Right atrium auricular region (tissue), 2 donors: ENCODE data around the gene CRNKL1. TPM values are rescaled to one million over a fixed set of nuclear protein-coding genes. Genes with fewer than 3 reads are reported as not detected.

ENCODE experiments used
- DNase-seq: peaks from one replicate; pipeline ENCODE4 v3.0.0-alpha.2; 2019; ENCODE audit warnings: low spot score
- H3K27ac ChIP-seq, 2 donors: fragments of 200-600 bp; sonication (generic); 1 replicate in 1 of 2; 2 replicates in 1 of 2; pipeline ENCODE4 v1.5.1; 2016 to 2019
- H3K27me3 ChIP-seq, 2 donors: fragments of 200-600 bp; sonication (generic); one replicate each; pipeline versions ENCODE4 v1.5.1 to v1.6.0; 2017 to 2019
- H3K36me3 ChIP-seq: fragments of 200-600 bp; sonication (generic); one replicate; pipeline ENCODE4 v1.5.1; 2016
- H3K4me1 ChIP-seq, 2 donors: fragments of 200-600 bp; sonication (generic); one replicate each; pipeline versions ENCODE4 v1.5.1 to v1.6.0; 2017 to 2019
- H3K4me3 ChIP-seq, 2 donors: fragments of 200-600 bp; sonication (generic); 1 replicate in 1 of 2; 2 replicates in 1 of 2; pipeline ENCODE4 v1.5.1; 2017 to 2019; ENCODE audit warnings: mild to moderate bottlenecking in 1 of 2, moderate library complexity in 1 of 2
- H3K9me3 ChIP-seq, 2 donors: fragments of 200-600 bp; sonication (generic); one replicate each; pipeline ENCODE4 v1.5.1; 2019
- total RNA-seq, 2 donors: library from RNA; depleted of rRNA; stranded (reverse); fragments of >200 nt; gene quantifications; one replicate each; pipeline ENCODE4 v1.1.0, GENCODE V29; 2016
- TF ChIP-seq, protein P1 (sequence below), 2 donors: fragments of 200-600 bp; sonication (generic); IDR thresholded peaks; one replicate each; pipeline ENCODE4 v1.5.1; 2019; ENCODE audit warnings: antibody characterized with exemption in 2 of 2

CRNKL1 gene
- total RNA-seq, 2 donors from 2014 or later, result 12.5 to 14.9 TPM

DNA sequence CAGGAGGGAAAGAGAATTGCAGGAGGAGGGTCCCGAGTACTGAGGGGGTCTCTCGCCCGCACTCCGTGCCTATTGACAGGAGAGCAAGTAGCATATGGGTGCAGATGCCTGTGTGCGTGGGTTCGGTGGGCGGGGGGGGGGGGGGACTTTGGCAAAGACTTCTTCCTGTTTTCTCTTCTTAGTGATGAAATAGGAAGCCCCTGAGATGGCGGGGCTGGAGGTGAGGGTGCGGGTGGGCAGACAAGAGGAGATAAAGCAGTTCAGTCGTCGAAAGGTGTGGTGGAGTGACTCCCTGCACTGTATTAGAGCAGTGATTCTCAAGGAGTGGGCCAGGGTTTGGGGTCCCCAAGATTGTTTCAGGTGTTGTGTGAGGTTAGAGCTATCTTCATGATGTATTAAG, 31.4 kb downstream of the CRNKL1 start:
- no peaks in the 10 kb centered on the region for H3K27me3 ChIP-seq
- H3K4me1 ChIP-seq, result peaks cover 0 to 29% of the 10 kb centered on the region in 2 donors
- DNase-seq, result no peak
- no peaks in the 10 kb centered on the region for H3K9me3 ChIP-seq
- H3K36me3 ChIP-seq, result no peaks in the 10 kb centered on the region
- H3K4me3 ChIP-seq, result no peak overlapping the region
- no peak overlapping the region for H3K27ac ChIP-seq
- TF ChIP-seq, protein P1, sequence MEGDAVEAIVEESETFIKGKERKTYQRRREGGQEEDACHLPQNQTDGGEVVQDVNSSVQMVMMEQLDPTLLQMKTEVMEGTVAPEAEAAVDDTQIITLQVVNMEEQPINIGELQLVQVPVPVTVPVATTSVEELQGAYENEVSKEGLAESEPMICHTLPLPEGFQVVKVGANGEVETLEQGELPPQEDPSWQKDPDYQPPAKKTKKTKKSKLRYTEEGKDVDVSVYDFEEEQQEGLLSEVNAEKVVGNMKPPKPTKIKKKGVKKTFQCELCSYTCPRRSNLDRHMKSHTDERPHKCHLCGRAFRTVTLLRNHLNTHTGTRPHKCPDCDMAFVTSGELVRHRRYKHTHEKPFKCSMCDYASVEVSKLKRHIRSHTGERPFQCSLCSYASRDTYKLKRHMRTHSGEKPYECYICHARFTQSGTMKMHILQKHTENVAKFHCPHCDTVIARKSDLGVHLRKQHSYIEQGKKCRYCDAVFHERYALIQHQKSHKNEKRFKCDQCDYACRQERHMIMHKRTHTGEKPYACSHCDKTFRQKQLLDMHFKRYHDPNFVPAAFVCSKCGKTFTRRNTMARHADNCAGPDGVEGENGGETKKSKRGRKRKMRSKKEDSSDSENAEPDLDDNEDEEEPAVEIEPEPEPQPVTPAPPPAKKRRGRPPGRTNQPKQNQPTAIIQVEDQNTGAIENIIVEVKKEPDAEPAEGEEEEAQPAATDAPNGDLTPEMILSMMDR (IDR thresholded peaks at IDR 0.05), result no peak

DNA sequence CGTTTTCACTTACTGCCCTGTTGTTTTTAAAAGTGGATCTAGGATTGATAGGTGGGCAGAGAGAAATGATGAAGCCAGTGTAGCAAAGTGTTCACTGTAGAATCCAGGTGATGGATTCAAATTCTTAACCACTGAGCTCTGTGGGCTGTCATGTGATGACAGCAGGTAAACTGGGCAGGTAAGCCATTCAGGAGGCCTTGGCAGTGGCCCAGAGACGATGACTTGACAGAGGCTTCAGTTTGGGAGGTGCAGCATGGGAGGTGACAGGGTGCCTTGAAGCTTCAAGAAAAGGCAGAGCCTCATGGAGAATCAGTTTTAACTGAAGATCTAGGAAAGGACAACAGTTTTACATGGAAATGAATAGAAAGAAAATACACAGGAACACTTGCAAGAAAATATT, 33.1 kb downstream of the CRNKL1 start:
- TF ChIP-seq, protein P1 (IDR thresholded peaks at IDR 0.05), result no peak
- Histone ChIP-seq H3K27me3 (no peaks in the 10 kb centered on the region), H3K36me3 (no peaks in the 10 kb centered on the region), H3K4me1 (peaks cover 0 to 29% of the 10 kb centered on the region in 2 donors), H3K4me3 (no peak overlapping the region), H3K9me3 (no peaks in the 10 kb centered on the region), H3K27ac (no peak overlapping the region)
- DNase-seq, result no peak

DNA sequence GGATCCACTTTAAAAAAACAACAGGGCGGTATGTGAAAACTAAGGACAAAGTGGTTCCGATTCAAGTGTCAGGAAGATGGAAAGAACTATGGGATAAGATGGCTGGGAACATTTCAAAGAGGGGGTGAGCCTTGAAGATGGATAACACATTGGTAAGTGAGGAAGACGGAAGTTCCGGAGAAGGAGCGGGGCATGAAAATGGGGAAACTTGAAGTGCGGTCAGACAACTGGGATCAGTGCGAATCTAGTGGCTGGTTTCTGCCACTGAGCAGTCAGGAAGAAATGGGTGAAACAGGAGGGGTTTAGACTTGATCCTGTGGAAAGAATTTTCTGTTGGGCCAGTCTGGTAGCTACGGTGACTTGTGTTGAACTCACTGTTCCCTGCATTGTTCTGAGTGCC, 33.9 kb downstream of the CRNKL1 start:
- DNase-seq, result no peak
- Histone ChIP-seq H3K36me3 (no peaks in the 10 kb centered on the region), H3K27ac (no peak overlapping the region), H3K4me3 (peak overlapping the region; percentile 92 to 99), H3K4me1 (peaks cover 0 to 29% of the 10 kb centered on the region in 2 donors), H3K27me3 (no peaks in the 10 kb centered on the region), H3K9me3 (no peaks in the 10 kb centered on the region)
- TF ChIP-seq, protein P1 (IDR thresholded peaks at IDR 0.05), result no peak

DNA sequence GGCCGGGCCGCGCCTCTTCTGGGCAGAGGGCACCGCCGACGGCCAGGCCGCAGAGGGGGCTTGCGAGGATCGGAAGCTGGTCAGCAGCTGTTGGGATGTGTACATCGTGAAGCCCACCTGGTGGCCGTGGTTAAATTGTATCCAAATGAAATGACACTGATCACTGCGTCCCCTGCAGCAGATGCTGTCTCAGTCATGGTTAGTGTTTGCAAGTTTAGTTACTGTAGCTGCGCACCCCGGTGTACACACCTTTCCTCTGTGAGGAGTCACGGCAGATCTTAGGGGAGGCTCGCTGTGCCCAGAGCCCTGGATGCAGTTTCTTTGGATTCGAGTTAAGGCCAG, 34.5 kb downstream of the CRNKL1 start:
- Histone ChIP-seq H3K4me1 (peaks cover 0 to 29% of the 10 kb centered on the region in 2 donors), H3K27ac (peak overlapping the region; percentile 65 to 78), H3K27me3 (no peaks in the 10 kb centered on the region), H3K9me3 (no peaks in the 10 kb centered on the region), H3K36me3 (no peaks in the 10 kb centered on the region), H3K4me3 (peak overlapping the region; percentile 92 to 99)
- TF ChIP-seq, protein P1 (IDR thresholded peaks at IDR 0.05), result no peak
- no peak for DNase-seq

DNA sequence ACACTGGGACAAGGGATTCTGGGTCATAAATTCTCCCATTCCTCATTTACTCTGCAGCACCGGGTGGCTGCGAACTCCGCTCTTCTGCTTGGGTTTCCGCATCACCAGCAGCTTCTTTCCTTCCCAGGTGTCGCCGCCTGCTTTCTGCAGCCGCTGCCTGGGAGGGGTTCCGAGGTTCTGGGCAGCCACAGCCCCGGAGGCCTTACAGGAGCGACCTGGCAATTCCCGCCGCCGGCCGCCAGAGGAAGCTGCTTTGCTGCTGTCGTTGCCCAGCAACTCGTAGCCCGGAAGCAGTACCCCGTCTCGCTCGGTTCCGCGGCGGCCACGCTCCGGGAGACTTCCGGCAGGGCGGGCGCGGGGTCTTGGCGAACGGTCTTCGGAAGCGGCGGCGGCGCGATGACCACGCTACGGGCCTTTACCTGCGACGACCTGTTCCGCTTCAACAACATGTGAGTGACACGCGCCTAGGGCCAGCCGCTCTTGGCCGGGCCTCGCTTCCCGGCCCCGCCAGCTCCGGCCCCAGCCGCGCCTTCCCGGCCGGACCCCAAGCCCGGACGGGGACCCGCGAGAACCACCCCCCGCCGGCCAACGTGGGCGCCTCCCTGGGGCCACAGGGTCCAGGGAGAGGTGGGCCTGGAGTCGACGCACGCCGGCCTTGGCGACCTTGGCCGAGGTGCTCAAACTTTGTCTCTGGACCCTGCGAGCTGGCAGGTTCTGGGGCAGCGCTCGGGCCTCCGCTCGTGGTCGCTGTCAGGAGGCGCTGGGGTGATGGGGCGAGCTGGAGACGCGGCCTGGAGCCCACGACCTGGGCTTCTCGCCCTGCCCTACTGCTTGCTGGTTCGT, 35.0 kb downstream of the CRNKL1 start, which contains the start of gene NAA20:
NAA20 (plus strand) TSS at position 362 of the 843 bp plus-strand sequence; CDS start at position 397, 35 bp downstream.
- H3K27me3 ChIP-seq, result no peaks in the 10 kb centered on the region
- peak within 1 kb of the TSS; percentile 65 to 78 for H3K27ac ChIP-seq
- peak within 1 kb of the TSS; percentile 92 to 99 for H3K4me3 ChIP-seq
- TF ChIP-seq, protein P1 (IDR thresholded peaks at IDR 0.05), result peak; percentile 69 to 83
- H3K9me3 ChIP-seq, result no peaks in the 10 kb centered on the region
- DNase-seq, result peak; percentile 90
- peaks cover 0 to 29% of the 10 kb centered on the region in 2 donors for H3K4me1 ChIP-seq
- H3K36me3 ChIP-seq, result no peaks in the 10 kb centered on the region
